Activated CD4-positive, alpha-beta T cell treated with anti-CD3 and anti-CD28 coated beads, Interleukin-2, amount 50 U/mL, for 48 hours (primary cell): ENCODE measurements around the gene SLC44A5.
"Not testable (repeated sequence)": the region's sequence is repeated elsewhere in the genome, so short reads cannot be mapped to it uniquely, and the experiment has no call there.

Source experiments
- DNase-seq, 2 experiments: peaks; one replicate each; pipeline ENCODE4 v3.0.0-alpha.2; 2020

The SLC44A5 gene

DNA sequence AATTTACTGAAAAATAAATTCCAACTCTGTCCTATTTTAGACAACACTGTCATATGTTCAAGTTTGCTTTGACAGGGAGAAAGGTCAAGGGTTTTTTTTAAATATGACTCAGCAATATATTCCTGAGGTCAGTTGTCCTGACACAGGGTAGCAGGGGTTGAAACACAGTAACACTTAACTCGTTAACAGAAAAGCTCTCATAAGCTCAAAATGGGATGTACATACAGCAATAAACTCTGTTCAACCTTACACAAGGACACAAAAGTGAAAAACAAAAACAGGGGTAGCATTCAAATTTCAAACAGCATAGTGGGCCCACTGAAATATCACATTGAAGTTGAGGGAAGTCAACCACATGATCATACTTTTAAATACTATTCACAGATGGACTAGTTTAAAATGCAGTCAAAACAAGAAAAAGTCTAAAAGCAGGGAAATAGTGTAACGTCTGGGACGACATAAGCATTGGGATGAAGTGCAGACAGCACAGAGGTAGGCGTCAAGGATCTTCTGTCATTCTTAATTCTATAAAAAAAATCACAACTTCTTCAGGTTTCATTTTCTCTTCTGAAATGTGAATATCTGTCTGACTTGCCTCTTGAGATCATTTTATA, 89.9 kb downstream of the SLC44A5 start:
- no peak for DNase-seq

DNA sequence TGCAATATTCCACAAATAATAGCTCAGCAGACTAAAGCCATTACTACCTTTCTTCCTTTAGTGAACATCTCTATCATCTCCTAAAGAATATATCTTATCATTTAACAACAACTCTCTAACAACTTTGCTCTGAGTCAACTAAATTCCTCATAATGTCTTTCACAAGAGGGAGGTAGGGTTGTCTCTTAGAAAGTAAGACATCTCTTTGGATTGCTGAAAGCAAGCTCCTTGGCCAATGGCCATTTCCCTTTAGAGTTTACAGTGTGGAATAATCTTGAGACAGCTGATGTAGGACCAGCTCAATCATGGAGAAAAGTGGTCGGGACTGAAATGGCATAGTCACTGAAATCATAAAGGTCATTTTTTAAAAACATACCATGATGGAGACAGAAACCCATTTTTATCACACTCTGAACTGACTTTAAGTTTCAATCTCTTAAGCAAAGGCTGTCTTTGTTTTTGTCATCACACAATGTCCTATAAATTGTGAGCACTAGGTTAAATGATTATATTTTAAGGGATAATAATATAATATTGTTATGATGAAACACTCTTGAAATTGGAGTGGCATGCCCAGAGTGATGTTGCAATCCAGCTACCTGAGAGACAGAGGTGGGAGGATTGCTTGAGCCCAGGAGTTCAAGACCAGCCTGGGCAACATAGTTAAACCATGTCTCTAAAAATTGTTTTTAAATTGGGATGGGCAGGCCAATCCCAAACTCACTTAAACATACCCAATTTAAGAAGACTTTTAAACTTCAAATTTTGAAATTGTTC, 91.1 kb downstream of the SLC44A5 start:
- DNase-seq = no peak

DNA sequence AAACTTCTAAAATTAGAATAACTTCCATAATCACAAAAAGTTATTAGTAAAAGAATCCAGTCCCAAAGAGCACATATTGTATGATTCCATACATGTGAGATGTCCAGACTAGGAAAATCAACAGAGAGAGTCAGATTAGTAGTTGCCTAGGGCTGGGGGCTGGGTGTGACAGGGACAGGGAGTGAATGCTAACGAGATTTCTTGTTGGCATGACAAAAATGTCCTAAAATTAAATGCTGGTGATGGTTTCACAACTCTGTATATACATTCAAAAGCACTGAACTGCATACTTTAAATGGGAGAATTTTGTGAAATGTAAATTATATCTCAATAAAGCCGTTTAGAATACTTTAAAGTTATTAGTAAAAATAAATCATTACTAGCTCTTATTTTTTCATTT, 92.2 kb downstream of the SLC44A5 start:
- no peak for DNase-seq

DNA sequence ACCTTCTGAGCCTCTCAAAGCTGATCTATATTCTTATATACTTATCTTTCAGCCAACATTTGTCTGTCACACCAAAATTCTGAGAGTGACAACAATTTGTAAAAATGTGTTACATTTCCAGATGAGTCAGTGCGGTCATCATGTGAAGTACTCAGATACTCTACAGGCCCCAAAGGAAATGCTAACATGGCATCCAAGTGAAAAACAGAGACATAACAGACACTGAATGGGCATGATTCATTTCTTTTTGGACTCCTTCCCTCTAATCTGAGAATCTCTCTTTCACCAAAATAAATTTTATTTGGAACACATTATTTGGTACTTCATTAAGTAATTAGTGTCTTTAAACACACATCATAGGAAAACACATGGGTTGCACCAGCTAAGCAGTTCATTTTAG, 96.6 kb downstream of the SLC44A5 start:
- no peak for DNase-seq

DNA sequence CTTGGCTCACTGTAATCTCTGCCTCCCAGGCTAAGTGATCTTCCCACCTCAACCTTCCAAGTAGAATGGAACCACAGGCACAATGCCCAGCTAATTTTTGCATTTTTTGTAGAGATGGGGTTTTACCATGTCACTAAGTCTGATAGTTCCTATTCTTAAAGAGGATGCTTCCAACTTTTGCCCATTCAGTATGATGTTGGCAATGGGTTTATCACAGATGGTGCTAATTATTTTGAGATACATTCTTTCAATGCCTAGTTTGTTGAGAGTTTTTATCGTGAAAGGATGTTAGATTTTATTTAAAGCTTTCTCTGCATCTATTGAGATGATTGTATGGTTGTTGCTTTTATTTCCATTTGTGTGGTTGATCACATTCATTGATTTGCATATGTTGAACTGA, 103.9 kb downstream of the SLC44A5 start:
- no peak for DNase-seq

DNA sequence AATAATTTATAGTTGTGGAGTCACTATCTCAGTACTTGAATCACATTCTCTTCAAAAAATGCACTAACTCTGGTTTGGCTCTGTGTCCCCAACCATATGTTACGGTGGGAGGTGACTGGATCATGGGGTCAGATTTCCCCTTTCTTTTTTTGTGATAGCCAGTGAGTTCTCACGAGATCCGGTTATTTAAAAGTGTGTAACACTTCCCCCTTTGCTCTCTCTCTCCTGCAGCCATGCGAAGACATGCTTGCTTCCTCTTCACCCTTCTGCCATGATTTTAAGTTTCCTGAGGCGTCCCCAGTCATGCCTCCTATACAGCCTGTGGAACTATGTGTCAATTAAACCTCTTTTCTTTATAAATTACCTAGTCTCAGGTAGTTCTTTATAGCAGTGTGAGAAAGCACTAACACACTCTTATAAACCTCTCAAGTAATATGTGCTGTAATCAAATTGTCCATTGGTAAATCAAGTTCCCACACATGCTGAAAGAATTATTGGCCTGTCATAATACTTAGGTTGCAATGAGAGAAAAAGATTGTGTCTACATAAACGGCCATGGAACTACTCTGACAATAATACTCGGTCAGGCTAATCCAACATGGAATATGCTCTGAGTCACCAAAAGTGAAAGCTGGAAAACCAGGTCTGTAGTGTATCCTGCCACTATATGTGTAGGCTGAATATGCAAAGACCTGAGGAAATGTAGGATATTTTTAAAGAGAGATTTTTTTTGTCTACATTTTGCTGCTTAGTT, 107.5 kb downstream of the SLC44A5 start:
- DNase-seq = no peak

DNA sequence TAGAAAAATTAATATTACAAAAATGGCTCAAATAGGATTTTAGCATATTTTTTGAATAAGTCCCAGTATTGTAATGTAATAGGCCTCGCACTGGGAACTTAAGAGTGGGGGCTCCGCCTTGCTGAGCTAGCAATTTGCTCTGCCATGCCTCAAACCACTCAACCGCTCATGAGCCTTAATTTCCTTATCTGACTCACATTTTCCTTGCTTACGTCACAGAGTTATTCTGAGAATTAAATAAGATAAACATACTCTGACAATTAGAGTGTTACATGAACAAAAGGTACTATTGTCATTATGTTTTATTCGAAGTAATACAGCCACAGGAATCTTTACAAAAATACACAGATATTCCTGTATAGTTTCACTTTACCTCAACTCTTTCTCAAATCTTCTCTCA, 108.1 kb downstream of the SLC44A5 start:
- no peak for DNase-seq

DNA sequence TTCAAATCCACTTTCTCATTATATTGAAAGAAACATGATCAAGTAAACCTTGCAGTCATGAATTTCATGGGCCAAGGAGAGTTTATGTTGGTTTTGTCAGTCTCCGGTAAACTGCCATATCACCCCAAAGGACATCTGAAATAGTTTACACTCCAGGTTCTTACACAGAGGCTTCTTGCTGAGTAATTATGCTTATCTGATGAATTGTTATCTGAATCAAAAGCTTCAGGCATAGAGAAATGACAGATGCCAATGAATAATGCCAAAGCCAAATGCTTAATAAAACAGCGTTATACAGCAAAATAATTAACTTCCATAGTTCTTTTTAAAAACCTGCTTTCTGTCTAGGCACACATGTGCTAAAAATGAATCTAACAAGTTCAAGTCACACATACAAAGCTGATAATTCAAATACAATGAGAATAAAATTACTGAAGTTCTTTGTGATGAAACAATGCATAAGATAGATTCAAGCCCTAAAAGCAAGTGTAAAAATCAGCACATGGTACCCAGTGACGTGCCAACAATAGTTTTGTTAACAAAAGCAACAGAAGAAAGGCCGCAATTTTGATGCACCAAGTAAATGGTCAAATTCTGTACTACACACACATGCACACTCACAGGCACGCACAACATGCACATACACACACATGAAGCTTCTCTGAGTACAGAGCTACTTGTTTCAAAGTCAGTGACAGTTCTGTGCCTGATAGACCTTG, 109.2 kb downstream of the SLC44A5 start:
- no peak for DNase-seq

DNA sequence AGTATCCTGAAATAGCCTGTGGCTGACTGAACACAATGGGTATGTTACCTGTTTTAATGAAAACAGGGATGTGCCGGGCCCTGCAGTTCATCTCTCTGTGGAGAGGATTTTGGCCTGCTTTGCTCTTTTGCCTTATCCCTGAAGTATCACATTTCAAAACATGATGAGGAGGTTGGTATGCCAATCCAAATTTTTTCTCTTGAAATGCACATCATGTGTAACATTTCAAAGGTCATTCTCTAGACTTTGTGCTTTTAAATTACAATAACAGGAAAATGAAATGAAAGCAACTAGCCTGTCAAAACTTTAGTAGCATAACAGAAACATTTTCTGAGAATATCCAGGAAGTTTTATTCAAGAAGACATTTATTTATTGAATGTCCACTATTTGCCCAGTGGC, 118.9 kb downstream of the SLC44A5 start:
- DNase-seq = no peak

DNA sequence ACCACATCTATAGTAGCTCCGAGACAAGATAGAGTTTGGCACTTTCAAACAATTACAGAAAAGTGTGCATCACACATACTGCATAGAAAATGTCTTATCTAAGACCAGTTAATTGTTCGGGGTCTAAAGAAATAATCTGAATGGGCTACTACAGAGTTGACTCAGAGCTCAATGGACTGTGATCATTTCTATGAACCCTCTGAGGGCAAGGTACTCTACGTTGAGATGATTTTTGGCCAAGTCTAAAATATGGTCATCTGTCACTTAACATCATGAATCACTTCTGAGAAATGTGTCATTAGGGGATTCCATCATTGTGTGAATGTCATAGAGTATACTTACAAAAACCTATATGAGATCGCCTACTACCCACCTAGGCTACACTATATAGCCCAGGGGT, 123.5 kb downstream of the SLC44A5 start:
- DNase-seq = no peak

DNA sequence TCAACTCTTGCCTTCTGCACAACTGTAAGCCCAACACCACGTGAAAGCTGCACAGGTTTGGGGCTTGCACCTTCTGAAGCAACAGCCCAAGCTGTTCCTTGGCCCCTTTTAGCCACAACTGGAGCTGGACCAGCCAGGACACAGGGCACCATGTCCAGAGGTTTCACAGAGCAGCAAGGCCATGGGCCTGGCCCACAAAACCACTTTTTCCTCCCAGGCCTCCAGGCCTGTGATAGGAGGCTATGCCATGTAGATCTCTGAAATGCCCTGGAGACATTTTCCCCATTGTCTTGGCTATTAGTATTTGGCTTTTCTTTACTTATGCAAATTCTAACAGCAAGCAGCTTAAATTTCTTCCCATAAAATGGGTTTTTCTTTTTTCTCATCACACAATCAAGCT, 126.1 kb downstream of the SLC44A5 start:
- DNase-seq = no peak

DNA sequence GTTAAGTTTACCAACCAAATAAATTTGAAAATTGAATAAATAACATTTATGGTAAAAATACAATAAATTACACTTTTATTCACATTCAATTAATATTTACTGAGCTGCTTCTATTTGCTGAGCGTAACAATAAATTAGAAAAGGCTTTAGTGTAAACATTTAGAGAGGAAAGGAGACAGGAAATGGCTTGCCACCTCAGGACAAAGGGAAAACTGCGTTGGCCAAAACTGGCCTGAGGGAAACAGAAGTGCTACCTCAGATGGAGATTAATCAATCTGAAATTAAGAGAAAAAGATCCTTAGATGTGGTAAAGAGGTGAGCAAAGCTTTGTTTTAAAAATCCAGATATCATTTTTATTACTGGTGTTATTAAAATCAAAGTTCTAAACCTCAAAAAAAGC, 128.0 kb downstream of the SLC44A5 start:
- DNase-seq = no peak

DNA sequence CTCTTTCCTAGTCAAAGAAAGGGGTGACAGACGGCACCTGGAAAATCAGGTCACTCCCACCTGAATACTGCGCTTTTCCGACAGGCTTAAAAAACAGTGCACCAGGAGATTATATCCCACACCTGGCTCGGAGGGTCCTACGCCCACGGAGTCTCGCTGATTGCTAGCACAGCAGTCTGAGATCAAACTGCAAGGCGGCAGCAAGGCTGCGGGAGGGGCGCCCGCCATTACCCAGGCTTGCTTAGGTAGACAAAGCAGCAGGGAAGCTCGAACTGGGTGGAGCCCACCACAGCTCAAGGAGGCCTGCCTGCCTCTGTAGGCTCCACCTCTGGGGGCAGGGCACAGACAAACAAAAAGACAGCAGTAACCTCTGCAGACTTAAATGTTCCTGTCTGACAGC, 134.4 kb downstream of the SLC44A5 start:
- DNase-seq = not testable (repeated sequence)

DNA sequence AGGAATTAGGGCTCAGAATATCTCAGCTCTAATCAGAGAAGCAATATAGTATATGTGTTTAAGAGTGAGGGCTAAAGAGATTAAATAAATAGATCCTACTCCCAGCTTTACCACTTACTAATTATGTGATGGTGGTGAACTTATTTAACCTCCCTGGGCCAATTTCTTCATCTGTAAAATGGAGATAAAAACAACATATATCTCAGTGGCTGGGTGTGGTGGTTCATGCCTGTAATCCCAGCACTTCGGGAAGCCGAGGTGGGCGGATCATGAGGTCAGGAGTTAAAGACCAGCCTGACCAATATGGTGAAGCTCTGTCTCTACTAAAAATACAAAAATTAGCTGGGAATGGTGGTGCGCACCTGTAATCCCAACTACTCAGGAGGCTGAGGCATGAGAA, 135.2 kb downstream of the SLC44A5 start:
- no peak for DNase-seq

DNA sequence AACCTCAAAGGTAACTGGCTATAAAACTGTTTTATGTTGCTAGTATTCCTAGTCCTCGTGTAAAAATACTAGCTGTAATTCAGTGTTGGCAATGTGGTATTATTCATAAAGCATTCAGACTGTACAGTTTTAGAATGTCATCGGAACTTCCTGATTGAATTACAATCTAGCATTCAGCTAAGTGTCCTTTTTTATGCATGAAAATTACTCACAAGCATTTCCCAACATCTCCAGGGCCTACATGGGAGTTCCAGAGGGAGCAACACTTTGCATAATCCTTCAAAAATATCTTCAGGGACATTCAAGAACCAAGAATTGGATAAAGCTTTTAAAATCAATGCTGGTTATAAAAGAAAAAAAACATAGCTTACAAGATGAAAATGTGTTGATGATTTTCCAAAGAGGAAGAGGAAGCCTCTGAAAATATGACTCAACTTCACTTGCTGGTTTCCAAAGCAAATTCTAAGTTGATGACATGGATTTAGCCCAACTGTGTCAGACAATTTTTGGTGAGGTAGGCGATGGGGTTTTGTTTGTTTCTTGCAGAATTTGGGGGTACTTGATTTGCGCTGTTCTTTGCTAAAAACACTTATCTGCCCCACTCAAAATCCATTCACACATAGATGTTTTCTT, 137.8 kb downstream of the SLC44A5 start:
- DNase-seq = no peak

DNA sequence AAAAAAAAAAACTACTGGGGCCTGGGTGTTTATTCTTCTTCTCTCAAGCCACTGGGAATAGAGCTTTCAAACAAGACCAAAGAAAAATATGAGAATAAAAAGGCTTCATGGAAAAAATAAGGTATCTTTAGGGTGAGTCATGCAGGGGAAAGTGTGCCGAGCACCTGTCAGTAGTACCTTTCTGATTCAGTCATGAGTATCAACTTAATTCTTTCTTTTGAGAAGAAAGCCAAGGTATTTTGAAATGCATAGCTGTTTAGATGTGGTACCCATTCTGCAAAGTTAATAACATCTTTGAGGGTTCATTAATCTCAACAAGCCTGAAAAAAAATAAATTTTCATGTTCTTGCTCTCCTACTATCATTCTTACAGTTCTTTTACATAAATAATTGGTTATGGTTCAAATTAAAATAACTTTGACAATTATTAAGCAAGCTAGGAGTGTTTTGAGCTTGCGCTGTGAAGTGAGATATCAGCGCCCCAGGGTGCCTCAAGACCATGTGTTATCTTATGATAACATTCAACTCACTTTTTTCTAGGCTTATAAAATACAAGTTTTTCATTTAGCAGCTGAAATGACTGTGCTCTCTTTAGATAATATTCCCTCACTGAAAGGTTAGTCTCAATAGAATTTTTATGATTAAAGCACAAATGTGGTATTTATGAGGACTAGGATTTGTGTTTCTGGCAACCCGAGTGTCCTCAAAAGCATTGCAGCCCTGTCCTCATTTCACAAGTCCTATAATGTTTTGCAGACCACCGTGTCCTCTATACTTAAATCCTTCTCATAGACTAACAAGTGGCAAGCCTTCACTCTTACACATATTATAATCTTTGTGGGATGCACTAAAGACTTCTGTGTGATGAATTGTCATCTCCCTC, 138.6 kb downstream of the SLC44A5 start:
- DNase-seq = no peak

DNA sequence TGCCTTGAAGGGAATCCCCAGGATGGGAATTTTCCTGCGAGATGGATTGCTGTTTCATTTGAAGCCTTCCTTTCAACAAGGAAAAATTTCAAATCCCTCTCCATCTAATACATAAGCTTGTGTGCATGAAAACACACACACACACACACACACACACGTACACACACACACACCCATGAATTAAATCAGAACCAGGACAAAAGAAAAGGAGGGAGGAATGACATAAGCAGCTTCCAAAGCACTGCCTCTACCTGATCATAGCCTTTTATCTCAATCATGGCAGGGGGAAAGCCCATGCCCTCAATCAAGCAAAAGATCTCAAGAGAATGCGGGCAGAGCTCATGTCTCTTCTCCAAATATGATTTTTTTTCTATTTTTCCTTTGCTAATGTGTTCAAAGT, 139.7 kb downstream of the SLC44A5 start:
- no peak for DNase-seq

DNA sequence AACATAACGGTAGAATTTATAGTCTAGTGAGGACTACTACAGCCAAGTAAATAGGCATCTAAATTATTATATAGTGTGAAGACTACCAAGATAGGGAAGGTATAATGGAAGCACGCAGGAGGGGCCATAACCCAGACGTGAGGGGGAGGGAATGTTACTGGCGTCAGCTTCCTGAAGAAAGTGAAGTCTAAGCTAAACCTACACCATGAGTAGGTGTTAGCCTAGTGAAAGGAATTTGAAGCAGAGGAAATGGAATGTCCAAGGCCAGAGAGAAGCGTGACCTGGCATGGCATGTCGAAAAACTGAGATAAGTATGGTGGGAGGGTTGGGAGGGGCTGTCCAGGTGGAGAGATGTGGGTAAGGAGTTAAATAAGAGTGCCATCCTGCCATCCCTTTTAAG, 140.5 kb downstream of the SLC44A5 start:
- no peak for DNase-seq

DNA sequence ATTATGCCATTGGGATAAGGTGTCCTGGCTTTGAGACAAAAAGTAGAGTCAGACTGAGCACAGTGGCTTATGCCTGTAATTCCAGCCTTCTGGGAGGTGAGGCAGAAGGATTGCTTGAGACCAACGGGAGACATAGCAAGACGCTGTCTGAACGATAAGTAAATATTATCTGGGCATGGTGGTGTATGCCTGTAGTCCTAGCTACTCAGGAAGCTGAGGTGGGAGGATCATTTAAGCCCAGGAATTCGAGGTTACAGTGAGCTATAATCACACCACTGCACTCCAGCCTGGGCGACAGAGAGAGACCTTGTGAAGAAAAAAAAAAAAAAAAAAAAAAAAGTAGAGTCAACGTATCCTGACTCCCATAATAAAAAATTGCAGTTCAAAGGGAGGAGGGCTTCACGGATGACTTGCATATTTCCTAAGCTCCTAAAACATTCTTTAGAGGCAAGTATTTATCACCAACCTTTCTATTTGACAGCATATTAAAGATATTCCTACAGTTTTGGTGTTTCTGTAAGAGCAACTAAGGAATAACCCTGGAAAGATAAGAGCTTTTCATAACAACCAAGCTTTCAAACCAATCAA, 141.2 kb downstream of the SLC44A5 start:
- no peak for DNase-seq

DNA sequence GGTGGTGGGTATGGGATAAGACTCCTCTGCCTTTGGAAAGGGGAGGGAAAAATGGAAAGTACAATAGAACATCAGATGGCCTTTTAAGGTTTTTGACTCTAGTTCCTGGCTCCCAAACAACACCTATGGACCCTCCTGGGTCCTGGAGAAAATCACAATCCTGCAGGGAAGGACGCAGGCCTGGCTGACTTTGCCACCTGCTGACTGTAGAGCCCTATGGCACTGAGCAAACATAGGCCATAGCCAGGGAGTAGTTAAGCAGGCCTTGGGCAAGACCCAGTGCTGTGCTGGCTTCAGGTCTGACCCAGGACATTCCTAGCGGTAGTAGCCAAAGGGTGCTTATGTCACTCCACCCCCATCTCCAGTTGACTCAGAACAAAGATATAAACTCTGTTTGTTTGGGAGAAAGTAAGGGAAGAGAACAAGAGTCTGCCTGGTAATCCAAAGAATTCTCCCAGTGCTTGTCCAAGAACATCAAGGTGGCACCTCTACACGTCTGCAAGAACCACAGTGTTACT, 149.0 kb downstream of the SLC44A5 start:
- DNase-seq = no peak

DNA sequence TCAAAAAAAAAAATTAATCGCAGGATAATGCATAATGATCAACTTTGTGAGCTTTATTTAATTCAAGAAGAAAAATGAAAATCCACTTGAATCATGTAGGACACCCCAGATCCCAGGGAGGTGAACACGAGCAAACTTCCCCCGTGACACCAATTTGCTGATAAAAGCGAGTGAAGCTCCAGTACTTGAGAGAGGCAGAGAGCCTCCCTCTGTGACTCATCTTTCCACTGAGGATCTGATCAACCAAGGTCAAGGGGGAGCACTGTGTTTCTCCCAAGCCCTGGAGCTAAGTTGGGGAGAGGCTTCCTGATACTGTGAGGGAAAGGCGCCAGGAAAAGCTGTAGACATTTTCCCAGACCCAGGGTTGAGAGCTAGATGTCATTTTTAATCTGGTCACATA, 160.9 kb downstream of the SLC44A5 start:
- no peak for DNase-seq
